ENCODE data around the gene CDC14B.

Gene CDC14B

DNA sequence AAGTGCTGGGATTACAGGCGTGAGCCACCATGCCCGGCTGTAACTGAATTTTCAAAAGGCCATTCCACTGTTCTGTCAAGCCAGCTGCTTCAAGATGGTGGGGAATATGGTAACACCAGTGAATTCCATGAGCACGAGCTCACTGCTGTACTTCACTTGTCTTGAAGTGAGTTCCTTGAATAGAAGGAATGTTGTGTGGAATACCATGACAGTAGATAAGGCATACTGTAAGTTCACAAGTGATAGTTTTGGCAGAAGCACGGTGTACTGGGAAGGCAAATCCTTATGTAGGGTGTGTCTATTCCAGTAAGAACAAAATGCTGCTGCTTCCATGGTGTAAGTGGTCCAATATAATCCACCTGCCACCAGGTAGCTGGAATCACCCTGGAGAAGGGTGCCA is 42.1 kb upstream of the CDC14B start:
- DNase-seq (ENCODE audit: low read depth): no peak
- TF ChIP-seq, protein P1, sequence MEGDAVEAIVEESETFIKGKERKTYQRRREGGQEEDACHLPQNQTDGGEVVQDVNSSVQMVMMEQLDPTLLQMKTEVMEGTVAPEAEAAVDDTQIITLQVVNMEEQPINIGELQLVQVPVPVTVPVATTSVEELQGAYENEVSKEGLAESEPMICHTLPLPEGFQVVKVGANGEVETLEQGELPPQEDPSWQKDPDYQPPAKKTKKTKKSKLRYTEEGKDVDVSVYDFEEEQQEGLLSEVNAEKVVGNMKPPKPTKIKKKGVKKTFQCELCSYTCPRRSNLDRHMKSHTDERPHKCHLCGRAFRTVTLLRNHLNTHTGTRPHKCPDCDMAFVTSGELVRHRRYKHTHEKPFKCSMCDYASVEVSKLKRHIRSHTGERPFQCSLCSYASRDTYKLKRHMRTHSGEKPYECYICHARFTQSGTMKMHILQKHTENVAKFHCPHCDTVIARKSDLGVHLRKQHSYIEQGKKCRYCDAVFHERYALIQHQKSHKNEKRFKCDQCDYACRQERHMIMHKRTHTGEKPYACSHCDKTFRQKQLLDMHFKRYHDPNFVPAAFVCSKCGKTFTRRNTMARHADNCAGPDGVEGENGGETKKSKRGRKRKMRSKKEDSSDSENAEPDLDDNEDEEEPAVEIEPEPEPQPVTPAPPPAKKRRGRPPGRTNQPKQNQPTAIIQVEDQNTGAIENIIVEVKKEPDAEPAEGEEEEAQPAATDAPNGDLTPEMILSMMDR (IDR thresholded peaks at IDR 0.05; ENCODE audit: insufficient read depth, low read depth, low read length, missing control alignments): no peak
- H3K4me3 ChIP-seq (ENCODE audit: low read depth, low read length): no peak overlapping the region

DNA sequence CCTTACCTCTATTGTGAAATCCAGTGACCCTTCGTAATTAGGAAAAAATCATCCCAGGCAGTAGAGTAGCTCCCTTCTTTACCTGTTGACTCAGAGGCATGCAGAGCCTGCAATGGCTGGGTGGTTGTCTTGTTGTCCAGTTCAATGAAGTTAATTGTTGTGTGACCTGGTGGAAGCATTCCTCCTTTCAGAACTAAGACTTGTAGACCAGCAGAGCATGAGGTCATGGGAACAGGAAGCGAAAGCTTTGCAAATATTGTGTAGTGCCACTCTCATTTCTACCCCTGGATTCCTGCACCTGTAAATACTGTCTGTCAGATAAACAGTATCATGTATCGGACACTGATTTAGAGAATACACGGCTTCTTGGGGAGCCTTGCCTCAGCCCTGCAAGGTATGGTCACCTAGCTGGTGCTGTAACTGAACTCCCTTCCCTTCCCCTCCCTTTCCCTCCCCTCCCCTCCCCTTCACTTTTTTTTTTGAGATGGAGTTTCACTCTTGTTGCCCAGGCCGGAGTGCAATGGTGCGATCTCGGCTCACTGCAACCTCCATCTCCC is 41.1 kb upstream of the CDC14B start:
- no peak overlapping the region for H3K4me3 ChIP-seq (ENCODE audit: low read depth, low read length)
- TF ChIP-seq, protein P1 (IDR thresholded peaks at IDR 0.05; ENCODE audit: insufficient read depth, low read depth, low read length, missing control alignments): no peak
- DNase-seq (ENCODE audit: low read depth): peak; percentile 48

DNA sequence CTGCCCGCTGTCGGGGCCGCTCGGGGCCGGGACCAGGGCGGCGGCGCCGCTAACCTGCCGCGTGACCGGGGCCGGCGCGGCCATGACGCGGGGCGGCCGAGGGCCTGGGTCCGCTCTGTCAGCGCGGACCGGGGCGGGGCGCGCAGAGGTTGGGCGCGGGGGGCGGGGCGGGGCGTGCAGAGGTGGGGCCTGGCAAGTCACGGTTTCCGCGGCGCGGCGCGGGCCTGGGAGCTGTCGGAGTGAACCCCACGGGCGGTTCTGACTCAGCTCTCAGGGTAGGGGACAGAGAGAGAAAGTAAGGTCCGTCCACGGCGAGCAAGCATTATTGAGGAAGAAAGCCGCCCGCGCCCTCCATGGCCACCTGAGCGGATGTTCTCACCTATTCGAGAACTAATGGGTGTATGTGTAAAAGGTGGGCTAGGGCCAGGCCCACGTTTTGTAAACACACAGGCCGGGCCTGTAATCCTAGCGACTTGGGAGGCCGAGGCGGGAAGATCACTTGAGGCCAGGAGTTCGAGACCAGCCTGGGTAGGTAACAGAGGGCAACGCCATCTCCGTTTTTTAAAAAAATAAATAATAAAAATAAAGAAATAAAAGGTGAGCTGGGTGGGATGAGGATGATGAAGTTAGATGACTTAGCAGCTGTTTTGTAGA is 35.7 kb upstream of the CDC14B start, which contains the start of gene PRXL2C:
Gene PRXL2C (minus strand): TSS at position 120 of the 654 bp plus-strand sequence. CDS start 36 bp downstream, at position 84.
- peak within 1 kb of the TSS; percentile 54 for H3K4me3 ChIP-seq (ENCODE audit: low read depth, low read length)
- TF ChIP-seq, protein P1 (IDR thresholded peaks at IDR 0.05; ENCODE audit: insufficient read depth, low read depth, low read length, missing control alignments): no peak
- peak; percentile 72 for DNase-seq (ENCODE audit: low read depth)

DNA sequence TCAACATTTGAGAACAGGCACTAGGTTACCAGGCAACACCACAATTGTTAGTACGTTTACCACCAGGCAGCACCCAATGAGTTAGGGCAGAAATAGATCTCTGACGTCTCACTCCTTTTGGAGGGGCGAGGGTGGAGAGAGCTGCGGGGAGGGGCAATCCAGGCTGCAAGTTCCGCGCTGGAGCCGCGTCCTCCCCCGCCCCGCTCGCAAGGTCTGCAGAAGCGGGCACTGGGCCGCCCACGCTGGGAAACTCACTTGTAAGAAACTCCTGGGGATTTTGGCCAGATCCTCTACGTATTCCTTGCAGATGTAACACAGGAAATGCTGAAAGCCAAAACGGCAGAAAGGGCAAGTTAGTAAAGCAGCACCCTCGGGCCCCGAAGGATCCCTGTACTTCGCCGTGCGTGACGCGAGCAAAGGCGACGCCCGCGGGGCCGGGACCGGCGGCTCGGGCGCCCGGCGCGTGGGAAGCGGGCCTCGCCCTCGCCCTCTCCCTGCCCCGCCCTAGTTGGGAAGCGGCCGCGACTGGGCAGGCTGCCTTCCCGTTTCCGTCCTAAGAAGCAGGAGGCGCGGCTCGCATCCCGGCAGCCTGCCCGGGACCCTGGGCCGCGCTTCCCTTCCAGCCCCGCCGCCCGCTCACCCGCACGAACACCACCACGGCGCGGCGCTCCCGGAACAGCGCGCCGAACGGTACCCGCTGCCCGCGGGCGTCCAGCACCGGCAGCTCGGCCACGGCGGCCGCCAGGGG is 35.0 kb upstream of the CDC14B start:
- TF ChIP-seq, protein P1 (IDR thresholded peaks at IDR 0.05; ENCODE audit: insufficient read depth, low read depth, low read length, missing control alignments): peak; percentile 14
- DNase-seq (ENCODE audit: low read depth): peak; percentile 56
- H3K4me3 ChIP-seq (ENCODE audit: low read depth, low read length): peak overlapping the region; percentile 54

DNA sequence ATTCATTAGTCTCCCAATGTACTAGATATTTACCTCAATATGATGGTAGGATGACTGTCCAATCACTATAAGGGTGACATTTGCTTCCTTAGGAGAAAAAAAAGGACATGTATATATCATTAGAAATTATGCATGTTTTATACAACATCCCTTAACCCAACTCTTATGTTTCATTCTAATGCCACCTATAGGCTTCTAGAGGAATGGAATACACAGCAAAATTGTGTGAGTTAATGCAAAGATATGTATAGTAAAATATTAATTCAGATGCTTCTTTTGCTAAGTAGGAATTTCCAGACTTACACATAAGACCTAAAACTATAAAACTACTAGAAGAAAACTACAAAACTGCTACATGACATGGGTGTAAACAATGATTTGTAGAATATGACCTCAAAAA is 32.0 kb upstream of the CDC14B start:
- H3K4me3 ChIP-seq (ENCODE audit: low read depth, low read length): no peak overlapping the region
- peak; percentile 13 for DNase-seq (ENCODE audit: low read depth)
- TF ChIP-seq, protein P1 (IDR thresholded peaks at IDR 0.05; ENCODE audit: insufficient read depth, low read depth, low read length, missing control alignments): peak; percentile 31

DNA sequence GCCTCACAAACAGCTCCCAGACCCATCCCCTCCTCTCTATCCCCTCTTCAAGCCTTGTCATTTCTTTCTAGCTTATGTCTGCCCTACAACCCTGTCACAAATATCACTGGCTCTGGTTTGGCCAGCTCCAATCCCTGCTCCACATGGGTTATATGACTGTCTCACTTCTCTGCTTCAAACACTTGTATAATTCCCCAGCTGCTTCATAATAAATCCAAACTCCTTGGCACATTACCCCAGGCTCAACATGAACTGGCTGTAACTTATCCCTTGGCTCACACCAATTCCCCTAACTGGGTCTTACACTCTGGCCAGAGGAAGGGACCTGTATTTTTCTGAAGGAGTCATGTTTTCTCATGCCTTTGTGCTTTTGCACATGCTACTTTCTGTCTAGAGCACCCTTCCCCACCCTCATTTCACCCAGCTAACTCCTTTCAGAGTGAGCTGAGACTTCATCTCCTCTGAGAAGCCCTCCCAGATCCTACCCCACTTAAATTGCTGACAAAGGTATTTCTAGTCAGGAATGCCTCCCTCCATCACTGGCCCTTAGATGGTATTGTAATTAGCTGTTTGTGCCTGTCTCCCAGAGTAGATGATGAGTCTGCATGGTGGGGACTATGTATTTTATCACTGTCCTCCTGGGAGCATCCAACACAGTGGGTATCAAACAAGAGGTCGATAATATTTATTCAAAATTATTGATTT is 30.1 kb upstream of the CDC14B start:
- TF ChIP-seq, protein P1 (IDR thresholded peaks at IDR 0.05; ENCODE audit: insufficient read depth, low read depth, low read length, missing control alignments): no peak
- no peak overlapping the region for H3K4me3 ChIP-seq (ENCODE audit: low read depth, low read length)
- no peak for DNase-seq (ENCODE audit: low read depth)

Measured in GM12865 (cell line).